Lower leg skin (tissue), 3 donors: ENCODE data around the gene NRG3.

Experiments
- POLR2A ChIP-seq, 2 donors: fragments of 450-650 bp; IDR thresholded peaks; one replicate each; pipeline ENCODE4 v1.6.1; 2016 to 2017; ENCODE audit warnings: antibody characterized with exemption in 2 of 2, mild to moderate bottlenecking in 1 of 2, moderate library complexity in 1 of 2
- TF ChIP-seq, protein P1 (sequence below), 3 donors: fragments of 450-650 bp; IDR thresholded peaks; one replicate each; pipeline ENCODE4 v1.5.1; 2016; ENCODE audit warnings: antibody characterized with exemption in 3 of 3, mild to moderate bottlenecking in 3 of 3, moderate library complexity in 2 of 3

DNA sequence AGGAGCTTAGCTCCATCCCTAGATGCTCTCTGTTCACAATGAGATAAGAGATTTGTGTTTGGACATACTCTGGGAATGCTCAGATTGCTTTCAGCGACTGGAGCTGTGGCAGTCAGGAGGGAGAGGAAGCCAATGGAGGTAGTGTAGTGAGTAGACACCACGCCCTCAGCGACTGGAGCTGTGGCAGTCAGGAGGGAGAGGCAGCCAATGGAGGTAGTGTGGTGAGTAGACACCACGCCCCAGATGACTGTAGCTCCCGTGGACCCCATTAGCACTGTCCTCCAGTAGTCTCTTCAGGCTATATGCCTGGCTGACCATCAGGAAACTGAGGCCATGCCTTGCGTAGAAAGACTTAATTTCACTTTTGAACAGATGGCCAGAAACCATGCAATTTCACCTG lies 1033.8 kb downstream of the NRG3 start:
- TF ChIP-seq, protein P1, sequence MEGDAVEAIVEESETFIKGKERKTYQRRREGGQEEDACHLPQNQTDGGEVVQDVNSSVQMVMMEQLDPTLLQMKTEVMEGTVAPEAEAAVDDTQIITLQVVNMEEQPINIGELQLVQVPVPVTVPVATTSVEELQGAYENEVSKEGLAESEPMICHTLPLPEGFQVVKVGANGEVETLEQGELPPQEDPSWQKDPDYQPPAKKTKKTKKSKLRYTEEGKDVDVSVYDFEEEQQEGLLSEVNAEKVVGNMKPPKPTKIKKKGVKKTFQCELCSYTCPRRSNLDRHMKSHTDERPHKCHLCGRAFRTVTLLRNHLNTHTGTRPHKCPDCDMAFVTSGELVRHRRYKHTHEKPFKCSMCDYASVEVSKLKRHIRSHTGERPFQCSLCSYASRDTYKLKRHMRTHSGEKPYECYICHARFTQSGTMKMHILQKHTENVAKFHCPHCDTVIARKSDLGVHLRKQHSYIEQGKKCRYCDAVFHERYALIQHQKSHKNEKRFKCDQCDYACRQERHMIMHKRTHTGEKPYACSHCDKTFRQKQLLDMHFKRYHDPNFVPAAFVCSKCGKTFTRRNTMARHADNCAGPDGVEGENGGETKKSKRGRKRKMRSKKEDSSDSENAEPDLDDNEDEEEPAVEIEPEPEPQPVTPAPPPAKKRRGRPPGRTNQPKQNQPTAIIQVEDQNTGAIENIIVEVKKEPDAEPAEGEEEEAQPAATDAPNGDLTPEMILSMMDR (IDR thresholded peaks at IDR 0.05): no peak
- TF ChIP-seq POLR2A (IDR thresholded peaks at IDR 0.05): no peak
